ENCODE measurements around the gene TAS1R3. TPM values are rescaled to one million over a fixed set of nuclear protein-coding genes. Genes with fewer than 3 reads are reported as not detected.

The TAS1R3 gene
- total RNA-seq, 2 donors from 2014 or later: 0.24 to 0.57 TPM

- Histone ChIP-seq H3K4me3 (no peak overlapping the region), H3K4me1 (no peaks in the 10 kb centered on the region), H3K27me3 (no peaks in the 10 kb centered on the region), H3K9me3 (no peaks in the 10 kb centered on the region), H3K27ac (peak overlapping the region; percentile 44), H3K36me3 (no peaks in the 10 kb centered on the region), H3K9ac (ENCODE audit: low read depth in 2 of 2, low read length in 2 of 2) (no peak overlapping the region)
- DNase-seq: no peak
- intact Hi-C loops (cut with DNase I): no loop called here
- no peak for TF ChIP-seq CTCF (IDR thresholded peaks at IDR 0.05)
Observed at GRCh38 chr1:1317420-1317819, 13.7 kb upstream of the TAS1R3 start.

- H3K9me3 ChIP-seq: no peaks in the 10 kb centered on the region
- H3K9ac ChIP-seq (ENCODE audit: low read depth in 2 of 2, low read length in 2 of 2): no peak overlapping the region
- DNase-seq: peak; percentile 77
- H3K4me3 ChIP-seq: no peak overlapping the region
- no peak for TF ChIP-seq CTCF (IDR thresholded peaks at IDR 0.05)
- intact Hi-C loops (cut with DNase I): no loop called here
- no peaks in the 10 kb centered on the region for H3K36me3 ChIP-seq
- peak overlapping the region; percentile 44 for H3K27ac ChIP-seq
- no peaks in the 10 kb centered on the region for H3K27me3 ChIP-seq
- peaks cover 2% of the 10 kb centered on the region for H3K4me1 ChIP-seq
Observed at GRCh38 chr1:1318131-1318652, 12.9 kb upstream of the TAS1R3 start.

- Histone ChIP-seq H3K27ac (no peak overlapping the region), H3K9ac (ENCODE audit: low read depth in 2 of 2, low read length in 2 of 2) (no peak overlapping the region), H3K27me3 (no peaks in the 10 kb centered on the region), H3K4me3 (no peak overlapping the region), H3K4me1 (peaks cover 5% of the 10 kb centered on the region), H3K36me3 (no peaks in the 10 kb centered on the region), H3K9me3 (no peaks in the 10 kb centered on the region)
- TF ChIP-seq CTCF (IDR thresholded peaks at IDR 0.05): no peak
- intact Hi-C loops (cut with DNase I): no loop called here
- no peak for DNase-seq
Observed at GRCh38 chr1:1318777-1319645, 12.1 kb upstream of the TAS1R3 start.

- peaks cover 5% of the 10 kb centered on the region for H3K4me1 ChIP-seq
- no peaks in the 10 kb centered on the region for H3K27me3 ChIP-seq
- H3K27ac ChIP-seq: no peak overlapping the region
- H3K4me3 ChIP-seq: no peak overlapping the region
- H3K9ac ChIP-seq (ENCODE audit: low read depth in 2 of 2, low read length in 2 of 2): no peak overlapping the region
- no peak for DNase-seq
- no peak for TF ChIP-seq CTCF (IDR thresholded peaks at IDR 0.05)
- no peaks in the 10 kb centered on the region for H3K36me3 ChIP-seq
- intact Hi-C loops (cut with DNase I): no loop called here
- no peaks in the 10 kb centered on the region for H3K9me3 ChIP-seq
Observed at GRCh38 chr1:1319646-1319941, 11.5 kb upstream of the TAS1R3 start.

GRCh38 chr1:1320666-1321448 lies 10.2 kb upstream of the TAS1R3 start:
- TF ChIP-seq CTCF (IDR thresholded peaks at IDR 0.05): no peak
- Histone ChIP-seq H3K4me1 (peaks cover 10% of the 10 kb centered on the region), H3K9me3 (no peaks in the 10 kb centered on the region), H3K36me3 (no peaks in the 10 kb centered on the region), H3K27ac (no peak overlapping the region), H3K9ac (ENCODE audit: low read depth in 2 of 2, low read length in 2 of 2) (peak overlapping the region in 1 of 2 donors; percentile 43), H3K27me3 (no peaks in the 10 kb centered on the region), H3K4me3 (no peak overlapping the region)
- intact Hi-C loops (cut with DNase I): no loop called here
- DNase-seq: no peak
